Calu3 (cell line): ENCODE data around the gene TXNL4B. TPM values are rescaled to one million over a fixed set of nuclear protein-coding genes. Genes with fewer than 3 reads are reported as not detected.

Experiments used
- BruUV-seq: library from RNA; stranded (reverse); fragments of 400-500 nt; replicated peaks from 2 replicates; lab custom pipeline; 2021; lab: Mats Ljungman, UMichigan
- CTCF ChIA-PET: fragments of 300-600 bp; sonication (Branson Sonifier 250); formaldehyde crosslinking; loops from one replicate; lab custom pipeline; 2022; ENCODE audit warnings: antibody characterized with exemption; lab: Charles Lee
- DNase-seq: peaks from one replicate; pipeline ENCODE4 v3.0.0; 2022
- H3K27ac Mint-ChIP-seq: one replicate; pipeline ENCODE4 v1.8.0; 2022; ENCODE audit warnings: mixed read lengths; ENCODE audit not compliant: unreplicated experiment
- H3K27me3 Mint-ChIP-seq: one replicate; pipeline ENCODE4 v1.8.0; 2022; ENCODE audit warnings: mixed read lengths; ENCODE audit not compliant: unreplicated experiment
- H3K36me3 Mint-ChIP-seq: one replicate; pipeline ENCODE4 v1.8.0; 2022; ENCODE audit warnings: mild to moderate bottlenecking, moderate library complexity, mixed read lengths; ENCODE audit not compliant: insufficient read depth, unreplicated experiment
- H3K4me1 Mint-ChIP-seq: one replicate; pipeline ENCODE4 v1.8.0; 2022; ENCODE audit warnings: mild to moderate bottlenecking, low read depth, mixed read lengths; ENCODE audit not compliant: unreplicated experiment
- H3K4me3 Mint-ChIP-seq: one replicate; pipeline ENCODE4 v1.8.0; 2022; ENCODE audit warnings: mild to moderate bottlenecking, low read depth, moderate library complexity, mixed read lengths; ENCODE audit not compliant: unreplicated experiment
- H3K9me3 Mint-ChIP-seq: one replicate; pipeline ENCODE4 v1.8.0; 2022; ENCODE audit warnings: low read depth, mixed read lengths; ENCODE audit not compliant: unreplicated experiment
- intact Hi-C: fragments of 100-400 bp; cut with micrococcal nuclease; formaldehyde crosslinking; loops from one replicate; pipeline ENCODE4 v1.10.0; 2022; ENCODE audit not compliant: unreplicated experiment
- total RNA-seq: library from RNA; stranded (reverse); gene quantifications from 2 replicates; pipeline ENCODE4 v1.2.3, GENCODE V29; 2022
- TF ChIP-seq, protein P1 (sequence below): fragments of 200-600 bp; IDR thresholded peaks from one replicate; pipeline ENCODE4 v1.8.0; 2022; ENCODE audit warnings: antibody characterized with exemption; ENCODE audit not compliant: unreplicated experiment

The TXNL4B gene
- total RNA-seq, 1 experiment from 2014 or later, result 18.0 TPM

- Mint-ChIP-seq H3K27ac (no peak overlapping the region), H3K27me3 (no peaks in the 10 kb centered on the region), H3K4me3 (no peak overlapping the region), H3K9me3 (no peaks in the 10 kb centered on the region), H3K4me1 (no peaks in the 10 kb centered on the region), H3K36me3 (no peaks in the 10 kb centered on the region)
- intact Hi-C loops, result no loop called here
- no TSS peak for BruUV-seq
- DNase-seq, result no peak
- TF ChIP-seq, protein P1, sequence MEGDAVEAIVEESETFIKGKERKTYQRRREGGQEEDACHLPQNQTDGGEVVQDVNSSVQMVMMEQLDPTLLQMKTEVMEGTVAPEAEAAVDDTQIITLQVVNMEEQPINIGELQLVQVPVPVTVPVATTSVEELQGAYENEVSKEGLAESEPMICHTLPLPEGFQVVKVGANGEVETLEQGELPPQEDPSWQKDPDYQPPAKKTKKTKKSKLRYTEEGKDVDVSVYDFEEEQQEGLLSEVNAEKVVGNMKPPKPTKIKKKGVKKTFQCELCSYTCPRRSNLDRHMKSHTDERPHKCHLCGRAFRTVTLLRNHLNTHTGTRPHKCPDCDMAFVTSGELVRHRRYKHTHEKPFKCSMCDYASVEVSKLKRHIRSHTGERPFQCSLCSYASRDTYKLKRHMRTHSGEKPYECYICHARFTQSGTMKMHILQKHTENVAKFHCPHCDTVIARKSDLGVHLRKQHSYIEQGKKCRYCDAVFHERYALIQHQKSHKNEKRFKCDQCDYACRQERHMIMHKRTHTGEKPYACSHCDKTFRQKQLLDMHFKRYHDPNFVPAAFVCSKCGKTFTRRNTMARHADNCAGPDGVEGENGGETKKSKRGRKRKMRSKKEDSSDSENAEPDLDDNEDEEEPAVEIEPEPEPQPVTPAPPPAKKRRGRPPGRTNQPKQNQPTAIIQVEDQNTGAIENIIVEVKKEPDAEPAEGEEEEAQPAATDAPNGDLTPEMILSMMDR, result no peak
- CTCF ChIA-PET, result no interaction called here
Observed at GRCh38 chr16:72137380-72138063, 44.1 kb upstream of the TXNL4B start.

GRCh38 chr16:72134507-72134906 lies 41.1 kb upstream of the TXNL4B start:
- Mint-ChIP-seq H3K27ac (no peak overlapping the region), H3K27me3 (no peaks in the 10 kb centered on the region), H3K4me1 (no peaks in the 10 kb centered on the region), H3K36me3 (no peaks in the 10 kb centered on the region), H3K4me3 (no peak overlapping the region), H3K9me3 (no peaks in the 10 kb centered on the region)
- no TSS peak for BruUV-seq
- DNase-seq, result no peak
- CTCF ChIA-PET, result interaction anchor here (1.7 kb wide), 1 partner anchor 10 kb away, joined by 5 read pairs; no protein-coding TSS in a partner anchor
- intact Hi-C loops, result no loop called here
- TF ChIP-seq, protein P1, result no peak

DNA sequence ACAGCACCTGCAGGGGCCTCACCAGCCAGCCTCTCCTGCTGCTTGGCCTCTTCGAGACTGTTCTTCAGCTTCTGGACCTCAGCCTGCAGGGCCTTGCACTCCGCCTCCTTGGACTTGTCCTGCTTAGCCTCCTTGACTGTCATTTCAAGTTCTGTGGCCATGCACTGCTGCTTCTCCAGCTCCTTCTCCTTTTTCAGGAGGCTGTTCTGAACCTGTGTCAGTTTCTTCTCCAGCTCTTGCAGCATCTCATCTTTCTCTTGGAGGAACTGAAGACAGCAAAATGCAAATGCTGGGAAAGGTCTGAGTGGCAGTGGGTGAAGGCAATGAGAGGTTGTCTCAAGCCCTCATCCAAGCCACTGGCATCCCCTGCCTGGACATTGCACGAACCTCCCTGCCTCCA lies 39.3 kb upstream of the TXNL4B start:
- H3K27ac Mint-ChIP-seq, result no peak overlapping the region
- H3K36me3 Mint-ChIP-seq, result no peaks in the 10 kb centered on the region
- BruUV-seq, result no TSS peak
- TF ChIP-seq, protein P1, result no peak
- H3K27me3 Mint-ChIP-seq, result no peaks in the 10 kb centered on the region
- no peaks in the 10 kb centered on the region for H3K9me3 Mint-ChIP-seq
- no peak overlapping the region for H3K4me3 Mint-ChIP-seq
- CTCF ChIA-PET, result no interaction called here
- no peak for DNase-seq
- intact Hi-C loops, result no loop called here
- H3K4me1 Mint-ChIP-seq, result no peaks in the 10 kb centered on the region

DNA sequence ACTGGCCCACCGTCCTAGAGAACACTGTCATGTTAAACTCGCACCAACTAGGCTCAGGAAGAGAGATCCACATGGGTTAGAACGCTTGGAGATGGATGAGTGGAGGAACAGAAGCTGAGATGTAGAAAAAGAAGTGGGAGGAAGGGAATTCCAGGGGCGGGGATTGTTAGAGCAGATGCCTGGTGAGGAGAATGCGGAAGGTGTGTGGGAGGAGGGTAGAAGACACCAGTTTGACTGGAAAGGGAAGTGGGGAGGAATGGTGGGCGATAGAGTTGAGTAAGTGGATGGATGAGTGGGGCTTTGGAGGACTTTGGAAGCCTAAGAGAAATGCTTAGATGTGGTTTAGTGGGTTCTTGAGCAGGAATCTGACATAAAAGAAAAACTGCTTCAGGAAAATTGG lies 37.6 kb upstream of the TXNL4B start:
- CTCF ChIA-PET, result interaction anchor here (0.6 kb wide), 1 partner anchor 316 kb away, joined by 4 read pairs; no protein-coding TSS in a partner anchor
- Mint-ChIP-seq H3K4me3 (no peak overlapping the region), H3K36me3 (no peaks in the 10 kb centered on the region), H3K27ac (no peak overlapping the region), H3K4me1 (peaks cover 5% of the 10 kb centered on the region), H3K27me3 (no peaks in the 10 kb centered on the region), H3K9me3 (no peaks in the 10 kb centered on the region)
- intact Hi-C loops, result no loop called here
- no TSS peak for BruUV-seq
- no peak for DNase-seq
- TF ChIP-seq, protein P1, result no peak
